HepG2 (cell line): Measurements from ENCODE around the gene METTL22. TPM values are rescaled to one million over a fixed set of nuclear protein-coding genes. Genes with fewer than 3 reads are reported as not detected.

Experiments
- BCL3 ChIP-seq: sonication (generic); formaldehyde crosslinking; IDR thresholded peaks from 2 replicates; pipeline ENCODE4 v1.5.1; 2020; ENCODE audit warnings: mild to moderate bottlenecking, missing genetic modification reagents, moderate library complexity
- BRF2 ChIP-seq: sonication (generic); formaldehyde crosslinking; IDR thresholded peaks from 2 replicates; pipeline ENCODE4 v1.8.1; 2022; ENCODE audit warnings: mild to moderate bottlenecking, missing genetic modification reagents
- FOXK1 ChIP-seq: sonication (generic); formaldehyde crosslinking; IDR thresholded peaks from 2 replicates; pipeline ENCODE4 v1.4.0; 2020; ENCODE audit warnings: low read depth, missing genetic modification reagents, borderline replicate concordance
- FOXP1 ChIP-seq, 2 experiments: fragments of 450-650 bp in 1 of 2; IDR thresholded peaks; 2 replicates each; pipeline ENCODE4 v1.6.1; 2017 to 2018; ENCODE audit warnings: antibody characterized with exemption in 1 of 2
- HOXA3 ChIP-seq: sonication (generic); formaldehyde crosslinking; IDR thresholded peaks from 2 replicates; pipeline ENCODE4 v1.5.0; 2020; ENCODE audit warnings: missing genetic modification reagents
- LCORL ChIP-seq, 2 experiments: fragments of 450-650 bp in 1 of 2; sonication (generic) in 1 of 2; formaldehyde crosslinking in 1 of 2; IDR thresholded peaks; 2 replicates each; pipeline versions ENCODE4 v1.5.0 to v1.6.1; 2017 to 2020; ENCODE audit warnings: antibody characterized with exemption in 1 of 2, missing genetic modification reagents in 1 of 2
- MAF1 ChIP-seq: sonication (generic); formaldehyde crosslinking; IDR thresholded peaks from 2 replicates; pipeline ENCODE4 v1.5.0; 2020; ENCODE audit warnings: missing genetic modification reagents, borderline replicate concordance
- MAFF ChIP-seq: IDR thresholded peaks from 2 replicates; pipeline ENCODE4 v1.6.1; 2011; ENCODE audit warnings: low read depth, low read length, improper control_type of control experiment
- MATR3 ChIP-seq: sonication (generic); formaldehyde crosslinking; IDR thresholded peaks from 2 replicates; pipeline ENCODE4 v1.4.0; 2020; ENCODE audit warnings: missing genetic modification reagents
- MAX ChIP-seq: IDR thresholded peaks from 2 replicates; pipeline ENCODE4 v1.6.1; 2012; ENCODE audit warnings: inconsistent platforms
- MBNL3 ChIP-seq: fragments of 250-450 bp; sonication (Bioruptor Pico); conservative IDR thresholded peaks from 2 replicates; pipeline ENCODE4 v1.8.0; 2022; ENCODE audit warnings: mild to moderate bottlenecking, inconsistent platforms
- MTF2 ChIP-seq: sonication (generic); formaldehyde crosslinking; IDR thresholded peaks from 2 replicates; pipeline ENCODE4 v1.5.0; 2020; ENCODE audit warnings: missing genetic modification reagents, borderline replicate concordance
- PBX2 ChIP-seq: IDR thresholded peaks from 2 replicates; pipeline ENCODE4 v1.6.1; 2016; ENCODE audit warnings: control low read depth
- PREB ChIP-seq: sonication (generic); formaldehyde crosslinking; IDR thresholded peaks from 2 replicates; pipeline ENCODE4 v1.4.0; 2020; ENCODE audit warnings: missing genetic modification reagents
- TOE1 ChIP-seq: sonication (generic); formaldehyde crosslinking; IDR thresholded peaks from 2 replicates; pipeline ENCODE4 v1.4.0; 2020; ENCODE audit warnings: mild to moderate bottlenecking, missing genetic modification reagents
- XBP1 ChIP-seq: sonication (generic); formaldehyde crosslinking; IDR thresholded peaks from 2 replicates; pipeline ENCODE4 v1.5.0; 2020; ENCODE audit warnings: missing genetic modification reagents
- ZBTB34 ChIP-seq: sonication (generic); formaldehyde crosslinking; IDR thresholded peaks from 2 replicates; pipeline ENCODE4 v1.8.0; 2022; ENCODE audit warnings: mild to moderate bottlenecking, missing genetic modification reagents
- ZBTB8A ChIP-seq: sonication (generic); formaldehyde crosslinking; IDR thresholded peaks from 2 replicates; pipeline ENCODE4 v1.4.0; 2020; ENCODE audit warnings: mild to moderate bottlenecking, low read depth, missing genetic modification reagents, borderline replicate concordance
- ZFP37 ChIP-seq: sonication (generic); formaldehyde crosslinking; IDR thresholded peaks from 2 replicates; pipeline ENCODE4 v1.4.0; 2020; ENCODE audit warnings: missing genetic modification reagents, borderline replicate concordance
- ZNF292 ChIP-seq: sonication (generic); formaldehyde crosslinking; IDR thresholded peaks from 2 replicates; pipeline ENCODE4 v1.8.1; 2022; ENCODE audit warnings: mild to moderate bottlenecking, low read depth, missing genetic modification reagents, borderline replicate concordance
- ZNF652 ChIP-seq: IDR thresholded peaks from 2 replicates; pipeline ENCODE4 v1.6.1; 2016; ENCODE audit warnings: low read depth, borderline replicate concordance
- ZNF670 ChIP-seq: sonication (generic); formaldehyde crosslinking; IDR thresholded peaks from 2 replicates; pipeline ENCODE4 v1.8.0; 2022; ENCODE audit warnings: mild to moderate bottlenecking, missing genetic modification reagents, borderline replicate concordance
- ZNF776 ChIP-seq: sonication (generic); formaldehyde crosslinking; IDR thresholded peaks from 2 replicates; pipeline ENCODE4 v1.4.0; 2020; ENCODE audit warnings: mild to moderate bottlenecking, missing genetic modification reagents
- polyA plus RNA-seq, 8 experiments: library from polyadenylated mRNA; depleted of rRNA in 3 of 8; stranded (reverse) in 7 of 8; unstranded in 1 of 8; fragments of >200 nt; fragmentation: Illumina TruSeq in 4 of 8; extraction: Trizol in 4 of 8; gene quantifications; 2 replicates each; pipeline versions ENCODE4 v1.2.1 to v1.2.3, GENCODE V29; 2011 to 2016; ENCODE audit warnings: low read depth in 4 of 8, missing spikeins in 1 of 8, mixed read lengths in 1 of 8; ENCODE audit not compliant: insufficient read depth in 1 of 8
- total RNA-seq, 5 experiments: library from RNA; depleted of rRNA; stranded (reverse); fragments of >200 nt; fragmentation: Illumina TruSeq; extraction: Trizol; gene quantifications; 2 replicates each; pipeline ENCODE4 v1.2.3, GENCODE V29; 2016; ENCODE audit warnings: low read depth in 1 of 5

The METTL22 gene
- total and polyA plus RNA-seq, 2 of the 13 experiments (the other 11 are each of a cell fraction or from before 2014, with no cell fraction given) = 36.2 to 94.8 TPM

- TF ChIP-seq MAF1 (CRISPR knock-in tag) (no peak; the same call in 1 of the 2 replicates), BCL3 (CRISPR knock-in tag) (peak; percentile 95), FOXP1 (IDR thresholded peaks at IDR 0.05) (no peak), FOXP1 (CRISPR knock-in tag; IDR thresholded peaks at IDR 0.05) (no peak), PREB (CRISPR knock-in tag) (no peak), MAFF (no peak), PBX2 (CRISPR knock-in tag) (no peak), FOXK1 (CRISPR knock-in tag) (peak; percentile 66; the same call in 1 of the 2 replicates), BRF2 (no peak), ZNF776 (CRISPR knock-in tag) (peak; percentile 54; the same call in 1 of the 2 replicates), TOE1 (peak; percentile 27; the same call in 1 of the 2 replicates), ZBTB8A (CRISPR knock-in tag) (no peak), MAX (peak; percentile 84; the same call in 1 of the 2 replicates), MATR3 (CRISPR knock-in tag) (no peak), ZNF670 (CRISPR knock-in tag) (peak; percentile 81; the same call in 1 of the 2 replicates), MTF2 (CRISPR knock-in tag) (no peak), ZNF652 (CRISPR knock-in tag) (no peak; the same call in 1 of the 2 replicates), LCORL (IDR thresholded peaks at IDR 0.05) (no peak), LCORL (CRISPR knock-in tag; IDR thresholded peaks at IDR 0.05) (no peak), ZBTB34 (CRISPR knock-in tag) (no peak), XBP1 (CRISPR knock-in tag) (peak; percentile 73; the same call in 1 of the 2 replicates), ZFP37 (no peak; the same call in 1 of the 2 replicates), MBNL3 (no peak), HOXA3 (peak; percentile 77), ZNF292 (CRISPR knock-in tag) (no peak)
Measured at GRCh38 chr16:8621572-8622314, at the start of gene METTL22 (continued).
